B cell (primary cell): Measurements from ENCODE around the gene GHR. TPM values are rescaled to one million over a fixed set of nuclear protein-coding genes. Genes with fewer than 3 reads are reported as not detected.

Source experiments
- ATAC-seq: fragments of 200-7000 bp; cut with Tn5 transposase; one replicate; pipeline ENCODE4 v1.10.0; 2021; ENCODE audit warnings: low read depth, mild to moderate bottlenecking, moderate number of reproducible peaks, moderate library complexity
- CTCF ChIA-PET: fragments of 350-600 bp; sonication (Branson Sonifier 250); formaldehyde crosslinking; loops from one replicate; lab custom pipeline; 2021; ENCODE audit warnings: antibody characterized with exemption, inconsistent platforms; lab: Charles Lee
- POLR2A ChIA-PET: fragments of 350-600 bp; sonication (Branson Sonifier 250); formaldehyde crosslinking; loops from one replicate; lab custom pipeline; 2021; ENCODE audit warnings: antibody characterized with exemption; lab: Charles Lee
- DNase-seq: peaks from one replicate; pipeline ENCODE4 v3.0.0; 2013
- H2AFZ ChIP-seq: 2 replicates; pipeline ENCODE4 v1.6.1; 2012; ENCODE audit warnings: mild to moderate bottlenecking, low read depth, low read length; ENCODE audit not compliant: insufficient read depth, poor library complexity, severe bottlenecking
- H3K27ac ChIP-seq, 2 donors: 1 replicate in 1 of 2; 2 replicates in 1 of 2; pipeline ENCODE4 v1.5.1; 2012 to 2013; ENCODE audit warnings: low read length in 2 of 2, mild to moderate bottlenecking in 2 of 2, moderate library complexity in 1 of 2
- H3K27me3 ChIP-seq, 4 experiments: fragments of 200-600 bp in 1 of 4; sonication (generic) in 1 of 4; replicated peaks in 1 of 4; 1 replicate in 2 of 4; 2 replicates in 2 of 4; pipeline versions ENCODE4 v1.6.1 to v1.7.0; 2013 to 2016; ENCODE audit warnings: low read length in 3 of 4, mild to moderate bottlenecking in 2 of 4, mixed read lengths in 1 of 4, moderate library complexity in 1 of 4; ENCODE audit not compliant: insufficient read depth in 4 of 4, control insufficient read depth in 3 of 4; ENCODE audit errors: control extremely low read depth in 1 of 4
- H3K36me3 ChIP-seq, 2 experiments: replicated peaks in 1 of 2; 1 replicate in 1 of 2; 2 replicates in 1 of 2; pipeline versions ENCODE4 v1.6.1 to v1.7.1; 2013; ENCODE audit warnings: low read length in 1 of 2; ENCODE audit not compliant: insufficient read depth in 2 of 2, control insufficient read depth in 1 of 2; ENCODE audit errors: control extremely low read depth in 1 of 2, extremely low read depth in 1 of 2
- H3K4me1 ChIP-seq, 2 donors: fragments of 200-600 bp in 1 of 2; sonication (generic) in 1 of 2; 1 replicate in 1 of 2; 2 replicates in 1 of 2; pipeline versions ENCODE4 v1.5.1 to v1.6.1; 2013 to 2017; ENCODE audit warnings: low read length in 2 of 2; ENCODE audit not compliant: control insufficient read depth in 2 of 2, insufficient read depth in 2 of 2
- H3K4me2 ChIP-seq: replicated peaks from 2 replicates; pipeline ENCODE3; 2012; ENCODE audit warnings: mild to moderate bottlenecking, low read depth, low read length; ENCODE audit not compliant: poor library complexity, severe bottlenecking
- H3K4me3 ChIP-seq, 5 experiments: fragments of 200-600 bp in 1 of 5; sonication (generic) in 1 of 5; 1 replicate in 3 of 5; 2 replicates in 2 of 5; pipeline versions ENCODE4 v1.5.1 to v1.7.0; 2011 to 2016; ENCODE audit warnings: low read length in 4 of 5, mild to moderate bottlenecking in 4 of 5, low read depth in 2 of 5, control low read depth in 1 of 5, moderate library complexity in 1 of 5; ENCODE audit not compliant: insufficient read depth in 1 of 5; ENCODE audit errors: control extremely low read depth in 1 of 5, extremely low read depth in 1 of 5
- H3K79me2 ChIP-seq: fragments of 200-600 bp; sonication (generic); one replicate; pipeline ENCODE4 v1.6.0; 2016; ENCODE audit warnings: low read length; ENCODE audit not compliant: control insufficient read depth, insufficient read depth
- H3K9ac ChIP-seq: fragments of 200-600 bp; sonication (generic); 2 replicates; pipeline ENCODE4 v1.6.1; 2017; ENCODE audit warnings: mild to moderate bottlenecking, low read length, moderate library complexity
- H3K9me3 ChIP-seq, 3 donors: one replicate each; pipeline versions ENCODE4 v1.6.1 to v1.7.1; 2013; ENCODE audit warnings: low read length in 2 of 3; ENCODE audit not compliant: control insufficient read depth in 2 of 3, insufficient read depth in 1 of 3; ENCODE audit errors: control extremely low read depth in 1 of 3
- H4K20me1 ChIP-seq: 2 replicates; pipeline ENCODE4 v1.6.0; 2012; ENCODE audit warnings: mild to moderate bottlenecking, low read length; ENCODE audit not compliant: insufficient read depth, control insufficient read depth, poor library complexity, severe bottlenecking
- H3K27ac Mint-ChIP-seq: one replicate; pipeline ENCODE4 v1.8.0; 2021; ENCODE audit warnings: mixed read lengths
- H3K27me3 Mint-ChIP-seq: one replicate; pipeline ENCODE4 v1.8.0; 2021; ENCODE audit warnings: mixed read lengths
- H3K4me1 Mint-ChIP-seq: one replicate; pipeline ENCODE4 v1.8.0; 2021; ENCODE audit warnings: mixed read lengths
- H3K4me3 Mint-ChIP-seq: one replicate; pipeline ENCODE4 v1.8.0; 2021; ENCODE audit warnings: mixed read lengths
- H3K9me3 Mint-ChIP-seq: one replicate; pipeline ENCODE4 v1.8.0; 2022; ENCODE audit warnings: mixed read lengths; ENCODE audit not compliant: insufficient read depth
- EZH2 ChIP-seq: IDR thresholded peaks from 2 replicates; pipeline ENCODE4 v1.6.1; 2012; ENCODE audit warnings: borderline replicate concordance, low read depth, mild to moderate bottlenecking, moderate library complexity, low read length; ENCODE audit not compliant: insufficient read depth, poor library complexity, severe bottlenecking
- WGBS: methylation state at CpG from one replicate; pipeline ENCODE4 v1.1.5; 2013; ENCODE audit warnings: missing lambda C conversion rate; ENCODE audit not compliant: insufficient coverage; 5-methylcytosine and 5-hydroxymethylcytosine counted together
- intact Hi-C: fragments of 100-400 bp; cut with micrococcal nuclease; formaldehyde crosslinking; loops from one replicate; pipeline ENCODE4 v1.10.0; 2022
- polyA plus RNA-seq: library from polyadenylated mRNA; depleted of rRNA; stranded (reverse); fragments of >200 nt; gene quantifications from 2 replicates; pipeline ENCODE4 v1.2.3, GENCODE V29; 2012
- total RNA-seq, 2 donors: library from RNA; stranded (reverse); fragments of 120-200 nt in 1 of 2; gene quantifications; 1 replicate in 1 of 2; 2 replicates in 1 of 2; pipeline versions ENCODE4 v1.2.3 to v1.2.4, GENCODE V29; 2013 to 2022
- TF ChIP-seq, protein P1 (sequence below): fragments of 200-600 bp; IDR thresholded peaks from one replicate; pipeline ENCODE4 v1.8.0; 2022; ENCODE audit warnings: antibody characterized with exemption, mild to moderate bottlenecking

Gene GHR
- total and polyA plus RNA-seq, 2 donors (not counting 1 experiment from before 2014, with no cell fraction given), result not detected

DNA sequence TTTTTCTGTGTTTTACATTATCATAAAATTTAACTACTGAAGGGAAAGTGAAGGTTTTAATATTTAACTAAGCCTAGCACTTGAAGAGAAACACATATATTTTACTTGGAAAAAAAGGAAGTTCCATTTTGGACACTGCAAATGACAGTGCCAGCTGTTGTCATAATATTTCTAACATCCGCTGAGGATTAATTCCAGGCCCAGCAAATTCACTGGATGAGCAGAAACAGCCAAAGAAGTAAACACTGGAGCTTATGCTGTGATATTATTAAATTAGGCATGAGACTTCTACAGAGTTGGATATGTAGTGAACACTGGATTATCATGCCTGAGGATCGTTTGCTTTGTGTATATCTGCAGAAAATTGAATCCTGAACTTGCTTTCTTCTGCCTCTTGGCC, 67.6 kb downstream of the GHR start:
- H3K4me3 Mint-ChIP-seq, result no peak overlapping the region
- no peaks in the 10 kb centered on the region for H4K20me1 ChIP-seq
- no peaks in the 10 kb centered on the region for H3K36me3 ChIP-seq
- no peak for ATAC-seq
- TF ChIP-seq, protein P1, sequence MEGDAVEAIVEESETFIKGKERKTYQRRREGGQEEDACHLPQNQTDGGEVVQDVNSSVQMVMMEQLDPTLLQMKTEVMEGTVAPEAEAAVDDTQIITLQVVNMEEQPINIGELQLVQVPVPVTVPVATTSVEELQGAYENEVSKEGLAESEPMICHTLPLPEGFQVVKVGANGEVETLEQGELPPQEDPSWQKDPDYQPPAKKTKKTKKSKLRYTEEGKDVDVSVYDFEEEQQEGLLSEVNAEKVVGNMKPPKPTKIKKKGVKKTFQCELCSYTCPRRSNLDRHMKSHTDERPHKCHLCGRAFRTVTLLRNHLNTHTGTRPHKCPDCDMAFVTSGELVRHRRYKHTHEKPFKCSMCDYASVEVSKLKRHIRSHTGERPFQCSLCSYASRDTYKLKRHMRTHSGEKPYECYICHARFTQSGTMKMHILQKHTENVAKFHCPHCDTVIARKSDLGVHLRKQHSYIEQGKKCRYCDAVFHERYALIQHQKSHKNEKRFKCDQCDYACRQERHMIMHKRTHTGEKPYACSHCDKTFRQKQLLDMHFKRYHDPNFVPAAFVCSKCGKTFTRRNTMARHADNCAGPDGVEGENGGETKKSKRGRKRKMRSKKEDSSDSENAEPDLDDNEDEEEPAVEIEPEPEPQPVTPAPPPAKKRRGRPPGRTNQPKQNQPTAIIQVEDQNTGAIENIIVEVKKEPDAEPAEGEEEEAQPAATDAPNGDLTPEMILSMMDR, result no peak
- TF ChIP-seq EZH2, result no peak
- DNase-seq, result no peak
- H3K4me1 ChIP-seq, result no peaks in the 10 kb centered on the region
- no peaks in the 10 kb centered on the region for H3K79me2 ChIP-seq
- 88% methylated on average over 1 of the region's 2 CpGs for WGBS
- H3K4me1 Mint-ChIP-seq, result no peaks in the 10 kb centered on the region
- no peak overlapping the region for H3K27ac Mint-ChIP-seq
- POLR2A ChIA-PET, result no interaction called here
- H3K27me3 ChIP-seq, result no peaks in the 10 kb centered on the region
- no peak overlapping the region for H3K4me2 ChIP-seq
- no peaks in the 10 kb centered on the region for H3K27me3 Mint-ChIP-seq
- intact Hi-C loops, result no loop called here
- no peak overlapping the region for H2AFZ ChIP-seq
- CTCF ChIA-PET, result interaction anchor here (0.8 kb wide), 1 partner anchor 24 kb away, joined by 3 read pairs; no protein-coding TSS in a partner anchor
- no peaks in the 10 kb centered on the region for H3K9me3 ChIP-seq
- H3K4me3 ChIP-seq, result no peak overlapping the region
- H3K9me3 Mint-ChIP-seq, result no peaks in the 10 kb centered on the region
- H3K27ac ChIP-seq, result no peak overlapping the region
- no peak overlapping the region for H3K9ac ChIP-seq

DNA sequence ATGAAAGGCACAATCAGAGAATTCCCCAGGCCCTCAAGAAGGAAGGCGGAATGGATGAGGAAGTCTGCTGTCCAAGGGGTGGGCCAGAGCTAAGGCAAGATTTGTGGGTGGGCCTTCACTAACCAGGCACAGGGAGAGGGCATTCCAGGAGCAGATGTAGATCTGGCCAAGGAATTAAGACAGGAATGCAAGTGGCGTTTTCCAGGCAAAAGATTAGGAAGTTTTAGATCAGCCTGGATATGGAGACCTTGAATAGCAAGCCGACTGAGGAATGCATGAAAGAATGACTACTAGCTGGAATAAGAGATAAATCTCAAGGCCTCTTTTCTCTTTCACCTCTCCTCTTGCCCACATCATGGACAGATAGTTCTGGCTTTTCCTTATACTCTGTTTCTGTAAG, 68.5 kb downstream of the GHR start:
- intact Hi-C loops, result no loop called here
- Histone ChIP-seq H3K36me3 (no peaks in the 10 kb centered on the region), H3K9ac (no peak overlapping the region), H3K27ac (no peak overlapping the region), H3K27me3 (no peaks in the 10 kb centered on the region), H3K4me3 (no peak overlapping the region), H3K4me2 (no peak overlapping the region), H2AFZ (no peak overlapping the region), H4K20me1 (no peaks in the 10 kb centered on the region), H3K79me2 (no peaks in the 10 kb centered on the region), H3K9me3 (no peaks in the 10 kb centered on the region), H3K4me1 (no peaks in the 10 kb centered on the region)
- 90% methylated on average over 3 of the region's 3 CpGs for WGBS
- Mint-ChIP-seq H3K4me1 (no peaks in the 10 kb centered on the region), H3K4me3 (no peak overlapping the region), H3K27me3 (no peaks in the 10 kb centered on the region), H3K27ac (no peak overlapping the region), H3K9me3 (no peaks in the 10 kb centered on the region)
- no peak for DNase-seq
- ATAC-seq, result no peak
- POLR2A ChIA-PET, result no interaction called here
- CTCF ChIA-PET, result no interaction called here
- TF ChIP-seq, protein P1, result no peak
- TF ChIP-seq EZH2, result no peak
